Vagina (tissue), 2 donors: ENCODE data around the gene RSU1.

Experiments
- POLR2A ChIP-seq, 2 donors: fragments of 450-650 bp; IDR thresholded peaks; one replicate each; pipeline ENCODE4 v1.6.1; 2017; ENCODE audit warnings: antibody characterized with exemption in 2 of 2, mild to moderate bottlenecking in 2 of 2, moderate library complexity in 2 of 2
- TF ChIP-seq, protein P1 (sequence below), 3 experiments: fragments of 450-650 bp in 2 of 3; fragments of 200-600 bp in 1 of 3; sonication (generic) in 1 of 3; IDR thresholded peaks; one replicate each; pipeline ENCODE4 v1.5.1; 2017 to 2019; ENCODE audit warnings: antibody characterized with exemption in 3 of 3, mild to moderate bottlenecking in 2 of 3, moderate library complexity in 2 of 3

DNA sequence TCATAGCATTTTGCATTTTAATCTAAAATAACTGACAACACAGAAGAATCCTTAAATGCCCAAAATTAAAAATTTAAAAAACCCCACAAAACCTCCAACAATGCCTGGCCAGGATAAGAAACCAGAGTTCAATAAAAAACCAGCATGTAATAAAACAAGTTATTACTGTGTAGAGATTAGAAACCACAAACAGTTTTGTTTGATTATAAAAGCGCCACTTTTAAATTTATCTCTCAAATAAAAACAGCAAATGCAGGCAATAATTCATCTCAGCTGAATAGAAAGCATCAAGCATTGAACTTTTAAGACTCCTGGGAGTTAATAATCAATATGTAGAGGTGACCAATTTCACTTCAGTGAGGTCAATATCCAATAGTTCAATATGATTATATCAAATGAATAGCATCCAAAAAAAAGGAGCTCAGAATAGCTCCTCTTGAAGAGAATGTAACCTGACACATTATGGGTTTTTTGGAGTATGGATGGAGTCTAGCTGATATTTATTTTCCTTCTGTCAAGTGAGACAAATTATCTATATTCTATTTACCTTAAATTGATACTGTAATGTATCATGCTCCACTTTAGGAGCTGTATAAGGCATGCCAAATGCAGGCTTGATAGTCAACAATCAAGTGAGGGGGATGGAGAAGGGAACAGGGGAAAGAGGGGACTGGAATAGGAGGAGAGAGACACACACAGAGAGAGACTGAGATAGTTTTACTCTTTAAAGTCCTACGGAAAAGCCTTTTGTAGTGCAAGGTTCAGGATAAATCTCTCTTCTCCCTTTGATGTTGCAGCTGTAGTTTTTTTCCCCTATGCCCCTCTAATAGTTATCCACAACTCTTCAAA, 130.9 kb downstream of the RSU1 start:
- no peak for TF ChIP-seq POLR2A (IDR thresholded peaks at IDR 0.05)
- TF ChIP-seq, protein P1, sequence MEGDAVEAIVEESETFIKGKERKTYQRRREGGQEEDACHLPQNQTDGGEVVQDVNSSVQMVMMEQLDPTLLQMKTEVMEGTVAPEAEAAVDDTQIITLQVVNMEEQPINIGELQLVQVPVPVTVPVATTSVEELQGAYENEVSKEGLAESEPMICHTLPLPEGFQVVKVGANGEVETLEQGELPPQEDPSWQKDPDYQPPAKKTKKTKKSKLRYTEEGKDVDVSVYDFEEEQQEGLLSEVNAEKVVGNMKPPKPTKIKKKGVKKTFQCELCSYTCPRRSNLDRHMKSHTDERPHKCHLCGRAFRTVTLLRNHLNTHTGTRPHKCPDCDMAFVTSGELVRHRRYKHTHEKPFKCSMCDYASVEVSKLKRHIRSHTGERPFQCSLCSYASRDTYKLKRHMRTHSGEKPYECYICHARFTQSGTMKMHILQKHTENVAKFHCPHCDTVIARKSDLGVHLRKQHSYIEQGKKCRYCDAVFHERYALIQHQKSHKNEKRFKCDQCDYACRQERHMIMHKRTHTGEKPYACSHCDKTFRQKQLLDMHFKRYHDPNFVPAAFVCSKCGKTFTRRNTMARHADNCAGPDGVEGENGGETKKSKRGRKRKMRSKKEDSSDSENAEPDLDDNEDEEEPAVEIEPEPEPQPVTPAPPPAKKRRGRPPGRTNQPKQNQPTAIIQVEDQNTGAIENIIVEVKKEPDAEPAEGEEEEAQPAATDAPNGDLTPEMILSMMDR (IDR thresholded peaks at IDR 0.05): no peak
